8988T (cell line): ENCODE results near the gene SPSB2.

Source experiments
- DNase-seq: peaks from one replicate; pipeline ENCODE4 v3.0.0; 2011

Gene SPSB2

DNA sequence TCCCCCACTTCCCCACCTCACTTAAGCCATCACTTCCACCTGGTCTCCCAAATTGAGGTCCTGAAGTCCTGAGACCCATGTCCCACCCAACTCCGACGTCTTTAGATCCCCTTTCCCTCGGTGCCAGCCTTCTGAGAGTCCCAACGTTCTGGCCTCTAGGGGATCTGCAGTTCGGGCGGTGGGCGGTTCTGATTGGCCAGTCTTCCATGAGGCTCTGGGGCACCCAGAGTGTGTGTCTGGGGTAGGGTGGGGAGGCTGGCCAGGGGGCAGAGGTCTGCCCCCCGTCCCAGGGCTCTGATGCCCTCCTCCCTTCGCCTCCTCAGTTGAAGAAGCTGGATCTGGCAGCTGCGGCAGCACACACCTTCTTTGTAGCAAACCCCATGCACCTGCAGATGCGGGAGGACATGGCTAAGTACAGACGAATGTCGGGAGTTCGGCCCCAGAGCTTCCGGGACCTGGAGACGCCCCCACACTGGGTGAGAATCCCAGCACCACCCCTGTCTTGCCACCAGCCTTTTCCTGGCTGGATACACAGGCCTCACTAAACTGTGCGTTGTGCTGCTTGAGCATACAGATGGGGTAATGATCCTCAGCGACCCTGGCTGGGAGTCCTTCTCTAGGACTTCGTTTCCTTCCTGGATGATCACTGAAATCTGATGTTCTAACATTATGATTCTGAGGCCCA lies 43.4 kb downstream of the SPSB2 start:
- no peak for DNase-seq

DNA sequence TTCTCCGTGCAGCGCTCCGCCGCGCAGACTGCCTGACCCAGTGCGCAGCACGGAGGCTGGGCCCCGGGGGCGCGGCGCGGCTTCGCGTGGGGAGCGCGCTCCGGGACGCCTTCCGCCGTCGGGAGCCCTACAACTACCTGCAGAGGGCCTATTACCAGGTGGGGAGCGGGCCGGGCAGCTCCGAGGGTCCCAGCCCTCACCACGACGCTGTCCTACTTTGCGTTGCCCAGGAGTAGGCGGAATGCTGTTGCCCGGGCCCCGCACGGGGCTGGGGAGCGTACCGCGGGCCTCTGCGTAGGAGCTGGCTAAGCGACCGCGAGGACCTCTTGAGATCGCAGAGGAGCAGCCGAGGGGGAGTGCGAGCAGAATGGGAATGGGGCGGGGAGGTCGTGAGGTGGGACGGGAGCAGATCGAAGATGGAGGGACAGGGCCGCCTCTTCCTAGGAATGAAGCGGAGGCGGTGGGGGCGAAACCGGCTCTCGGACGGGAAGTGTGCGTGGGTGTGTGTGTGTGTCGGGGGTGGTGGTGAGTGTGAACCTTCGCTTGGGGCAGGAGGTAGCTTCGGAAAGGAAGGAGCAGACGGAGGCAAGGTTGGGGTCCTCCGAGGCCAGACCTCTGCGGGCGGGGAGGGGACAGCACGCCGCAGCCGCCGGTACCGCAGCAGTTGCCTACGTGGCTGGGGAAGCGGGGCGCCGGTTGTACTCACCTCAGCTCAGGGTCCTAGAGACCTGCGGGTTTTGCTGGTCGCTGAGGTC lies 44.1 kb downstream of the SPSB2 start:
- no peak for DNase-seq

DNA sequence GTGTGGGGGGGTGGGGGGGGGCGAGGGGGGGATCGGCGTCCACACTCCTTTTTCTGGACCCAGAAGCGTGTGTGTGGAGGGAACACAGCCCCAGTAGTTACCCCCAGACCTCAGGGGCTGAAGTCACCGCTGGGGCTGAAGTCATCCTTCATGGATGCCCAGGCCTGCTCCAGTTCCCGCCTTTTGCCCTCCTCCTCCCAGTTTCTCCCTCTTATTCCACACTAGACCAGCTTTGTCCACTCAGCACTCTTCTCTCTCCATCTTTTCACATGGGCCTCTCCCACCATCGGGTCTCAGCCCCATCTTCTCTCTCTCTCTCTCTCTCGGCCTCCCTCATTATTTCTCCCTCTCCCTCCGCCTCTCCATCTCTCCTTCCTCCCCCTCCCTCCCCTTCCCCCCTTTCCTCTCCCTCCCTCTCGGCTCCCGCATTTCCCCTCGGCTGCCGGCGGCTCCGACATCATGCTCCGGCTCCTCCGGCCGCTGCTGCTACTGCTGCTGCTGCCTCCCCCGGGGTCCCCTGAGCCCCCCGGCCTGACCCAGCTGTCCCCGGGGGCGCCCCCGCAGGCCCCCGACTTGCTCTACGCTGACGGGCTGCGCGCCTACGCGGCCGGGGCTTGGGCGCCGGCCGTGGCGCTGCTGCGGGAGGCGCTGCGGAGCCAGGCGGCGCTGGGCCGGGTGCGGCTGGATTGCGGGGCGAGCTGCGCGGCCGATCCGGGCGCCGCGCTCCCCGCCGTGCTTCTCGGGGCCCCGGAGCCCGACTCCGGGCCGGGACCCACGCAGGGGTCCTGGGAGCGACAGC lies 44.9 kb downstream of the SPSB2 start, which contains the start of gene P3H3:
Gene P3H3 (plus strand): TSS at position 426 of the 799 bp plus-strand sequence. CDS start 34 bp downstream, at position 460.
- no peak for DNase-seq

- peak; percentile 83 for DNase-seq
Measured at GRCh38 chr12:6827437-6827911, 45.6 kb downstream of the SPSB2 start.

DNA sequence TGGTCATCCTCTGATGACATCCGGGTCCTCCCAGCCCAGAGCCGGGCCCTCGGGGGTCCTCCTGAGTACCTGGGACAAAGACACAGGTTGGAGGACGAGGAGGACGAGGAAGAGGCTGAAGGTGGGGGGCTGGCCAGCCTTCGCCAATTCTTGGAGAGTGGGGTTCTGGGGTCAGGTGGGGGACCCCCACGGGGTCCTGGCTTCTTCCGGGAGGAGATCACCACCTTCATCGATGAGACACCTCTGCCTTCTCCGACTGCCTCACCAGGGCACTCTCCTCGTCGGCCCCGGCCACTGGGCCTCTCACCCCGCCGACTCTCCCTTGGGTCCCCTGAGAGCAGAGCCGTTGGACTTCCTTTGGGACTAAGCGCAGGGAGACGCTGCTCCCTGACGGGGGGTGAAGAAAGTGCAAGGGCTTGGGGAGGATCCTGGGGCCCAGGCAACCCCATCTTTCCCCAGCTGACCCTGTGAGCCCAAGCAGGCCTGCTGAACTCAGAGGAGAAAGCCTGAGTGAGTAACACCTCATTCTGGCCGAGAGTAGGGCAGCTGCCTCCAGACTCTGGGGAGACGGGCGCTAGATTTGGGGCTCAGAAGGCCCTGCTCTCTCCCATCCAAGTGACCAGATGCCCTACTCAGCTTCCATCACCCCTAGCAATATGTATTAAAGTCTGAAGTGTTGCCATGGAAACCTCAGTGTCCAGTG lies 46.2 kb downstream of the SPSB2 start:
- no peak for DNase-seq

- no peak for DNase-seq
Measured at GRCh38 chr12:6826125-6826733, 46.9 kb downstream of the SPSB2 start.

DNA sequence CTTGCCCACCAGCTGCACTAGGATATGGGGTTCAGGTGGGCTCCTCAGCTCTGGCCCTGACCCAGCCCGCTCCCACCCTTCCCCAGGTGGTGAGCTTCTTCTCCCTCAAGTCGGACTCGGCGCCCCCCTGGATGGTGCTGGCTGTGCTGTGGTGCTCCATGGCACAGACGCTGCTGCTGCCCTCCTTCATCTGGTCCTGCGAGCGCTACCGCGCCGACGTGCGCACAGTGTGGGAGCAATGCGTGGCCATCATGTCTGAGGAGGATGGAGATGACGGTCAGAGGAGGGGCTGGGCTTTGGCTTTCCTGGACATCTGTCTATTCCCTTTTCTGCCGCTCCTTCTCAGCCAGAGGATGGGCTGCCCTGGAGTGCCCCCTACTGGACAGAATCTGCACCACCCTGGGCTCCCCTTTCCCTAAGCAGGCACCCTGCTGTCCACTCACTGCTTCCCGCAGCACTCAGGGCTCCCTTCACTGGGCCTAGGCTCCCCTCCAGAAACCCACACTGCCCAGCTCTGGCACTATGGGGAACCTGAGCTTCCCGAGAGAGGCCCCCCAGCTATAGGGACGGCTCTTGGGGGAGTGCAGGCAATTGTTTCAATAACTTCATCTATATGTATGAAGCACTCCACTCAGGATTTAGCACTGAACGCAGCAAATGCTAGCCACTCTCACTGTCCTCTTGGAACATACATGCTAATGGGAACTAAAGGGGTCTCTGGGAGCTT lies 47.5 kb downstream of the SPSB2 start:
- DNase-seq: peak; percentile 96

DNA sequence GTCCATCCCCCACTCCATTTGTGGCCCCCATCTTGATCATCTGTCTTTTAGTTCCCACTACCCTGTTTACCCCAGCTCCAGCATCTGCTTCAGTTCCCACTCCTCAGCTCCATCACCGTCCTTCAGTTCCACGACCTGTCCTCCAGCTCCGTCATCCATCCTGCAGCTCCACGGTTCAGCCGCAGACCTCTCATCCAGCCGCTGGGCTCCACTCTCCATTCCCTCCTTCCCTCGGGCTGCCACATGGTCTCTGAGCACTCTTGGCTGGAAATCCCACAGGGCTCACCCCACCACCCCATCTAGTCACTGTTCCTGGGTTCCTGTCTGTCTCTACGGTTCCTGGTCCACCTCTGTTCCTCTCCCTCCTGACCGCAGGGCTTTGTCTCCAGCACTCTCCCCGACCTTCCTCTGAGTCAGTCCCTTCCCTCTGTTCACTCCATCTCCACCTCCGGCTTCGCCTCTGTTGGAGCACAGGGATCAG lies 48.2 kb downstream of the SPSB2 start:
- DNase-seq: no peak

DNA sequence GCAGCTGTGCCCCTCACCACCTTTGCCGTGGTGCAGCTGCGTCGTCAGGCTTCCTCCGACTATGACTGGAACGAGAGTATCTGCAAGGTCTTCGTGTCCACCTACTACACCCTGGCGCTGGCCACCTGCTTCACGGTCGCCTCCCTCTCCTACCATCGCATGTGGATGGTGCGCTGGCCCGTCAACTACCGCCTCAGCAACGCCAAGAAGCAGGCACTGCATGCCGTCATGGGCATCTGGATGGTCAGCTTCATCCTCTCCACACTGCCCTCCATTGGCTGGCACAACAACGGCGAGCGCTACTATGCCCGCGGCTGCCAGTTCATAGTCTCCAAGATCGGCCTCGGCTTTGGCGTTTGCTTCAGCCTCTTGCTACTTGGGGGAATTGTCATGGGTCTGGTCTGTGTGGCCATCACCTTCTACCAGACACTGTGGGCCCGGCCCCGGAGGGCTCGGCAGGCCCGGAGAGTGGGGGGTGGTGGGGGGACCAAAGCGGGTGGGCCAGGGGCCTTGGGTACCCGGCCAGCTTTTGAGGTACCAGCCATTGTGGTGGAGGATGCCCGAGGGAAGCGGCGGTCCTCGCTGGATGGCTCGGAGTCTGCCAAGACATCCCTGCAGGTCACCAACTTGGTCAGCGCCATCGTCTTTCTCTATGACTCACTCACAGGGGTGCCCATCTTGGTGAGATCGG lies 48.9 kb downstream of the SPSB2 start:
- no peak for DNase-seq

GRCh38 chr12:6823182-6824084 lies 49.7 kb downstream of the SPSB2 start:
- no peak for DNase-seq

- no peak for DNase-seq
Measured at GRCh38 chr12:6822426-6823135, 50.5 kb downstream of the SPSB2 start.

GRCh38 chr12:6821591-6822425 lies 51.3 kb downstream of the SPSB2 start, which contains the start of gene GPR162:
Gene GPR162, plus strand, starts transcription at chr12:6821821. Its CDS starts 2,078 bp downstream, at chr12:6823899.
- no peak for DNase-seq
